ENCODE data around the gene STPG4.
"Not testable (repeated sequence)": the region's sequence is repeated elsewhere in the genome, so short reads cannot be mapped to it uniquely, and the experiment has no call there.

Gene STPG4, protein sequence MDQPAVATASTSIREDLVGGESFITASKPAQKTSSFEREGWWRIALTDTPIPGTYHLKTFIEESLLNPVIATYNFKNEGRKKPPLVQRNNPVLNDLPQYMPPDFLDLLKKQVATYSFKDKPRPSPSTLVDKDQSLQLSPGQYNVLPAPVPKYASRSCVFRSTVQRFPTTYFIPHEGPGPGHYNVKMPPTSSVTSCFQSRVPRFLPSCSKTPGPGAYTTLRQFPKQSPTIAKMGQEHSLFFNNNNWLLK

DNA sequence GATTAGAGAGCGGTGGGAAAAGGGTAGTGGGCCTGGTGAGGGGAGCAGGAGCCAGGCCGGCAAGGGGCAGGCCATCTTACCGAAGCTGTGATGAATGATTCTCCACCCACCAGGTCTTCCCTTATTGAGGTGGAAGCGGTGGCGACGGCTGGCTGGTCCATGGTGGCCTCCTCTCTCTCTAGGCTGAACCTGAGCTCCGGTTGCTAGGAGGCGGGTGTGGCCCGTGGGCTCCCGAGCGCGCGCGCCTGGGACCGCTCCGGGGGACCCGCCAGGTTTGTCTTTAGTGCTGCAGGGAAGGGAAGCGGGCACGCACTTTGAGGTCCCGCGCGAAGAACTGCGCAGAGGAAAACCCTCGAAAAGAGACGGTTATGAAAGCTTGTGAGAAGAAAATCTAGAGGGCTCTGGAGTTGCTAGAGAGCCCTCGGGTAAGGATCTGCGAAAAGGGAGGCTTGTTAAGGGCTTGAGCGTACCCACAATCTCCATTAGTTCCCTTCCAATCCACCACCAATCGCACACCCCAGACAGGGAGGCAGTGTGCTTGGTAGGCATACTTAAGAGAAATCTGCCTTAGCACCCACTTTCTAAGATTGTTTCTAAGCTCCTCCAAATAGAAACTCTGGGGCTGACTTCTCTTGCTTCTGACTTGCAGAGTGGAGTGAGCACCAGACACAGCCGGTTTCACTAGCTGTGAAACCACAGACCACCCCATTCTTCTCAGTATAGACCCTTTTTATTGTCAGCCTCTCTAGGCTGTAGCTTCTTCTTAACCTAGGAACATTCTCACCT, at the start of gene STPG4:
TSS of gene STPG4 (minus strand) at position 218 of the 786 bp plus-strand sequence. CDS start at position 161, 57 bp downstream.
- DNase-seq (ENCODE audit: low spot score) = no peak

DNA sequence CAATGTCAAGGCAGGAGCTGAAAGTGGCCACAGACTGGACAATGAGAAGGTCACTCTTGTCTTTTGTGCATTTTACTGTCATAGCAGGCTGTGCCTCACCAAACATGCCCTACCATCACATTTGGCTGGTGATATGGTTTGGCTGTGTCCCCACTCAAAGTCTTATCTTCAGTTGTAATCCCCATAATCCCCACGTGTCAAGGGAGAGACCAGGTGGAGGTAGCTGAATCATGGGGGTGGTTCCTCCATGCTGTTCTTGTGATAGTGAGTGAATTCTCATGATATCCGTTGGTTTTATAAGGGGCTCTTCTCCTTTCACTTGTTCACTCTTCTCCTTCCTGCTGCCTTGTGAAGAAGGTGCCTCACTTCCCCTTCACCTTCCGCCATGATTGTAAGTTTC, 49.6 kb upstream of the STPG4 start:
- no peak for DNase-seq (ENCODE audit: low spot score)

DNA sequence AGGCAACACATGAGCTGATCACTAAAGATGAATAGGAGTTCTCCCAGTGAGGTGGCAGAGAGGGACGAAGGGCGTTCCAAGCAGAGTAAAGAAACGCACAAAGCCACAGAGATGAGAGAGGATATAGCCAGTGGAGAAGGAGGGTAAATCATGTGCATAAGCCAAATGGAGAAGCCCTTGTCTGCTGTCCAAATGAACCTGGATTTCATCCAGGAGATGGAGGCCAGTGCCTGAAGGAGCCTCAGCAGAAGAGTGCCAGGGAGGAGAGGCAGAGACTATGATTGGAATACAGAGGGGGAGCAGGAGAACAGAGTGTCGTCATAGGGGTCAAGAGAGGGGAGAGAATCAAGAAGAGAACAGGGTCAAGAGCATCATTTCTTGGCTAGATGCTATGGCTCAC, 48.9 kb upstream of the STPG4 start:
- DNase-seq (ENCODE audit: low spot score) = no peak

DNA sequence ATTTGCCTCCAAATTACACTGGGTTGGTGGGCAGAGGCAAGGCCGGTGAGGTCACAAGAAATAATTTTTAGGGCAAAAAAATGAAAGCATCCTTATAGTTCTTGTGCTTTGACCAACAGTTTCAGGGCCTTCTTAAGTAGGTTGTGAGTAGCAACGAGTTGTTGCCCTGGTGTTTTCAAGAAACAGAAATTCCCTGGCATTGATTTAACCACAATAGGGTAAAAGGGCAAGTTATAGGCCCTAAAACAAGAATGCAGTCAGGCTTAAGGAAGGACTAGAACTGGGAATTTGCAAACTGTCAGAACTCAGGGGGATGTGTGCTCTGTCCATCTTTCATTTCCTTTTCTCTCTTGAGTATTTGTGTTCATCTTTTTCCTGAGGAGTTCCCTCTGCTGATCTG, 46.1 kb upstream of the STPG4 start:
- DNase-seq (ENCODE audit: low spot score) = no peak

DNA sequence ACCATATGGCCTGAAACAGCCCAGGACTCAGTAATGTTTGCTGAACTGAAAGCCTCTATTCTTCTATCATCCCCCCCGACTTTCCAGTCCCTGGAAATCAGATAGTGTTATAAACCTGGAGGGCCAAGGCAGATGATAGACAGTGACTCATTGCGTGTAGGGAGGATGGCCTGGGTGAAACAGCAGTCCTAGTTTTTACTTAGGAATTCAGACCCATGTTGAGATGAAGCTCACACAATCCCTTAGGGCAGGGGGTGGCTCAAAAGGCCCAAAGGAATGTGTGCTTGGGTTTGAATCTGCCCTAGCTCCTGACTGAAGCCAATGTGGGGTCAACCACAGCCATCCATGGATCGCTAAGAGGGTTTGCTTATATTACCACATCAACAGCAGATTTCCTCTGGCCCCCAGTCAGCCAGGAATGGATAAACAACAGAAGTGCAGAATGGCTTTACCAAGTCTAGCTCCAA, 43.9 kb upstream of the STPG4 start:
- no peak for DNase-seq (ENCODE audit: low spot score)

DNA sequence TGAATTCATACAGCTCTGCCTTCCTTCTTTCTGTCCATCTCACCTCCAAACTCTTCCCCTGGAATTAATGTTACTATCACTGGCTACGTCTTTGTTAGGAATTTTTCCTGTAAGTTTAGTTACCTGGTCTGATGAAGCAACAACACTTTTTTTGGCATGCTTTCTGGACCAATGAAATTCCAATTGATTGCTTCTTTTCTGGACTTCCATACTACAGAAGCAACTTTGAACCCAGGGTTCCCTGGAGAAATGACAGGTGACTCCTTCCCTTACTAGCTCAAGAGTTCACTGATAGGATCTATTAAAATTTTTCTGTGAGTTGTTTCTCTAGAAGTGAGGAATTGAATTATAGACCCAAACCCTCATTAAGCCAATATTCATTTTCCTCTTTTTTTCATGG, 41.4 kb upstream of the STPG4 start:
- DNase-seq (ENCODE audit: low spot score) = no peak

DNA sequence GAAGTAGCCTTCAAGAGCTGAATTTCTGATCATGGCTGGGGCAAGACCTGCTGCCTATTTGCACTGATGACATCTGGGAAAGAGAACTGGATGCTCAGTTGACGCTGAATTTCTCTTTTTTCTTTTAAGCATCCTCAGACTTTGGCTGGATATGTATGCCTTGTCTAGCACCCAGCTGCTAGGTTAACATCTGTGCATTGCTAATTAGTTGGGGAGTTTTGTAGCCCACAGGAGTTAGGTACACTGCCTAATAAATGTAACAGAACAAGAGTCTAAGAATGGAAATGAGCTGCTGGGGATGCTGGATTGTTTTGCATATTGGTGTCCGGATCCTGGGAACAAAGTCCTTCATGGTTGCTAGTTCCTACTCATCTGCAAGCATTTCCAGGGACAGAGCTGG, 40.9 kb upstream of the STPG4 start:
- DNase-seq (ENCODE audit: low spot score) = no peak

DNA sequence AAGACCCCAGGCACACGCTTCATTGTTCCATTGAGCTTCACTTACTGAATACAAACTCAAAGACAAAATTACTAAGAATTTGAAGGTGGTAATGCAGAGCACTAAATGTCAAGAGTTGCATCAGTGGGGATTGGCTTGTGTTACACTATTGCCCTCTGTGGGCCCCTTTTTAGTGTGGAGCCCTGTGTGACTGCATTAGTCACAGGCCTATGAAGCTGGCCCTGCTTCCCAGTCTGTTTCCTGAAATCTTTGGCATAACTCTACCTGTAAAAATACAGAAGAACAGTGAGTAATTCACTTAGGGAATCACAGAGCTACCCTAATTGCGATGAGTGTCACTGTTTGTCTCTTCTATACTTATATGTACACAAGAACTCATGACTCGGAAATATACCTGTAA, 40.0 kb upstream of the STPG4 start:
- DNase-seq (ENCODE audit: low spot score) = peak; percentile 25

DNA sequence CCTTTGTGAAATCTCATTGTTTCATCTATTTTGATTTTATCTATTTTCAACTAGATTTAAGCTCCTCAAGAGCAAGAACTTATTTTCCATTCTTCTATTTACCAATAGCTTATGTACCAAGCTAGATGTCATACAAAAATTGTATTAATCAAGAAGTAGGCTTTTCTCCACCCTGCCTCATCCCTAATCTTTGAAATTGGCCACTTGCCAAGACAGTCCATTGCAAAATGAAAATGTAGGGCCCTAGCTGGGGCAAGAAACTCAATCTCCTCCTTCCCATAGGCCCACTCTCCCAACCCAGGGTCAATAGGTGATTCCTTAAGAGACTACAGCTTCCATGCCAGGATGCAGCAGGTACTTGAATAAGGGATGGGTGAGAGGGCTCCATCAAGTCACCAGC, 39.3 kb upstream of the STPG4 start:
- no peak for DNase-seq (ENCODE audit: low spot score)

DNA sequence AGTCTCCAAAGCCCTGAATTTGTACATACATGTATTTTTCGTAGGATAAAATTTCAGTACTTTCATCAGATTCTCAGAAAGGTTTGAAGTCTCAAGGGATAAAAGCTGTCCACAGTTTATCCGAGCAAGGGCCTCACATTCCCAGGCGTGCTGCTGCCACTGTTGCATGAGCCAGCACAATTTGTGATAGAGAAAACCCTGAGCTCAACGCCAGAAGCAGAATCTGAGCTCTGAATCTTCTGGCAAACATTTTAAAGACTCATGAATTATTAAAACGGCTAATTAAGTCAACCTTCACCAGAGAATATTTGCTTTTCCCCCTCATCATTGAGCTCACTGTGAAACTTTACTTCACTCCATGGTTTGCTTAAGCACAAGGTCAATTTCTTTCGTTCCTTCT, 38.5 kb upstream of the STPG4 start:
- DNase-seq (ENCODE audit: low spot score) = no peak

DNA sequence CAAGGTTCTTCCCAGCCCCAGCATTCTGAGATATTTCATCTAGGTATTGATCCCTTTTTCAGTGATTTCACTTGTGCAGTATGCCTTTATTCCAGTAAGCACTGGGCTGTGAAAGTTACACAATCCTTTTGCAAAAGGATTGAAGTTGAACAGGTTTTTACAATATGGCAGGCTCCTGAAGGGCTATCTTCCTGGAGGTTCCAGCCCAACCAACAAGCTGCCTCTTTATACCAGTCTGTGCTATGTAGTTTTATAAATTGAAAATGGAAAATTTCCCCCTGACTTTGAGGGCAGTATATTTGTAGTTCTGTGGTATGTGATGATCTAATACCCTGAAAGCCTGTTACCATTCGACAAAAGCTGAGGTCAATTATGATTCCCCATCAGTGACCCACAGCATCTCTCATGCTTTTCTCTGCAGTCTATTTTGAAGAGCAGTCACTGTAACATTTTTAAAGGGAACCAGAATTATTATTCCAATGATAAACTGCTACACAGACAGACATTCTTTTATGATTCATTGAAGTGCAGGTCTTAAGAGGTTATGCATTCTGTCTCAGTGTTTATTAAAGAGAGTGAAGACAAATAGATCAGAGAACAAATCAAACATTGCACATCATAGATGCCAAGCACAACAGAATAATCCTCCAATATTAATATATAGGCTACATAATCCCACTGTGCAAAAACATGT, 35.2 kb upstream of the STPG4 start:
- DNase-seq (ENCODE audit: low spot score) = no peak

DNA sequence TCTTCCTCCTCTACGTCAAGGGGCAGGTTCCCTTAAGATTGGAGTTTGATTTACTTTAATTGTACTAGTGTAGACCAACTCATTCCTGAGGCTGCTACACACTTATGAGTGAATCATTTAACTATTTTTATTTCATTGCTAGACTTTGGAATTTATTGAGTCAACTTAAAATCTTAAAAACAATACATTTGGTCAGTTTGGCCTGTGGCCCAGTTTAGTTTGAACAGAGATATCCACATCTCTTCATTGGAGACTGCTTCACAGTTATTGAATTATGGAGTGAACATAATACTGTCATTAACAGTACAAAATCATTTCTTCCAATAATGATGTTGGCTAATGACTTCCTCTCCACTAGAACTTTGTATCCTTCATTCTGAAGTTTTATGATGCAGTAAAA, 34.5 kb upstream of the STPG4 start:
- no peak for DNase-seq (ENCODE audit: low spot score)

DNA sequence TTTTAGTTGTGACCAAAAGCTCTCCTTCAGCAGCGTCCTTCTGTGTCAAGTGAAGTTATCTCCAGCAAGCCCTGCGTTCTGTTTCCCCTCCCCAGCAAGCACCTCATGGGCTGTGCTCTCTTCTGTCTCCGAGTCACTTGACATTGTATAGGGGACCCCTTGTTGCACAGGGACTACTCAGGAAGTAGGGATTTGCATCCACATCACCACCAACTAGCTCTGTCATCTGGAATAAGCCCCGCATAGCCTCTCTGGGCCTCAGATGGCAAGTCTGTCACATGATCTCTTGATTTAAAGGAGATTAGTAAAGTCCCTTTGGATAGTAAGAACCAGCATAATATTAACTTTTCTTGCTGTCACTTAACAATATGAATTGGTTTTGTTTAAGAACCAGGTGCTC, 32.0 kb upstream of the STPG4 start:
- no peak for DNase-seq (ENCODE audit: low spot score)

DNA sequence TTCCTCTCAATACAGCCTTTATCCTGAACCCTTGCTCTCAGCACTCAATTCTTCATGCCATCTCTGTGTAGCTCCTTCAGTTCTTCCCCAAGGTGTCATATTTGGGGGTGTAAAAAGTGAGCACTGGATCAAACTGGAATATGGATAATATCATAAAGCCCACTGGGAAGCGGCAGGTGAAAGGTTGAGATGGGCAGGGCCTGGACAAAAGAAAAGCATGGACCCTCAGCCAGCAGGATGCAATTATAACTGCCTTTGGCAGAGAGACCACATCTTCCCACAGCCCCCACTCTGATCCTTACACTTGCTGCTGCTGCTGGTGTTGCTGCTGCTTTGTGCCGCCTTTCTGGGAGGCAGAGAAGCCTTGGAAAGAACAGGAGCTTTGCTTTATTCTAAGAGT, 31.2 kb upstream of the STPG4 start:
- no peak for DNase-seq (ENCODE audit: low spot score)

DNA sequence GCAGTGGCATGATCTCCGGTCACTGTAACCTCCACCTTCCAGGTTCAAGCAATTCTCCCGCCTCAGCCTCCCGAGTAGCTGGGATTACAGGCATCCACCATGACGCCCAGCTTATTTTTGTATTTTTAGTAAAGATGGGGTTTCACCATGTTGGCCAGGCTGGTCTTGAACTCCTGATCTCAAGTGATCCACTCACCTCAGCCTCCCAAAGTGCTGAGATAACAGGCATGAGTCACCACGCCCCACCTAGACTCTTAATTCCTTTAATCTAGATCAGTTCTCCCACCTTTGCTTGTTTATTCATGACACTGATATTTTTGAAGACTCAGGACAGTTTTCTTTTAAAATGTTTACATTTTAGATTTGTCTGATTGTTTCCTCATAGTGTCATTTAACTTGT, 30.0 kb upstream of the STPG4 start:
- not testable (repeated sequence) for DNase-seq (ENCODE audit: low spot score)

DNA sequence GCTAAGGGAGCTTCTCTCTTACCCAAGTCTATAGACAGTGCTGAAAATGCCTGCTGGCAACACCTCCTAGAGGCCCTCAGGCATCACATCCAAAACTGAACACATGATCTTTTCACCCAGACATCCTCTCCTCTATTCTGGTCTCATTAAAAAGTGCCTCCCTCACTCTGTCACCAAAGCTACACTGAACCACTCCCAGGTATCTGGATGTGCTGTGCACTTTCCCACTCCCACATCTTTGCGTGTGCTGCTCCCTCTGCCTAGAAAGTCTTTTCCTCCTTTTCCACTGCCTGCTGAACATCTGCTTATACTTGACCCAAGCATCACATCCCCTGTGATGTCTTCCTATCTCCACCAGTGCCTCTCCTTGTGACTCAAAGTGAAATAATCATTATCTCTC, 26.1 kb upstream of the STPG4 start:
- no peak for DNase-seq (ENCODE audit: low spot score)

DNA sequence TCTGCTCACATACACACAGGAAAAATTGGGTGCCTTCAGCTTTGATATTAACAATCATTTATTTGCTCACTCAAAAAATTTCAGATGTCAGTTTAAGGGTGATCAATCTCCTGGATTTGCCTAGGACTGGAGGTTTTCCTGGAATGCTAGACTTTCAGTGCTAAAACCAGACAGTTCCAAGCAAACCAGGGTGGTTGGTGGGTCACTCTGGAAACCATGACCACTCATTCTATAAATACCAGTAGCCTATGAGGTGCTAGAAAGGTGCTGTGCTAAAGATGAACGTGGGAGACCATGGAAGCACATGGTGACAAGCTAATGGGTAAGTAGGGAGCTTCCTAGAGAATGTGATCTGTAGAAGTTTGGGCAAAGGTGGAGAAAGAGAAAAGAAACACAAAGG, 25.4 kb upstream of the STPG4 start:
- DNase-seq (ENCODE audit: low spot score) = no peak

DNA sequence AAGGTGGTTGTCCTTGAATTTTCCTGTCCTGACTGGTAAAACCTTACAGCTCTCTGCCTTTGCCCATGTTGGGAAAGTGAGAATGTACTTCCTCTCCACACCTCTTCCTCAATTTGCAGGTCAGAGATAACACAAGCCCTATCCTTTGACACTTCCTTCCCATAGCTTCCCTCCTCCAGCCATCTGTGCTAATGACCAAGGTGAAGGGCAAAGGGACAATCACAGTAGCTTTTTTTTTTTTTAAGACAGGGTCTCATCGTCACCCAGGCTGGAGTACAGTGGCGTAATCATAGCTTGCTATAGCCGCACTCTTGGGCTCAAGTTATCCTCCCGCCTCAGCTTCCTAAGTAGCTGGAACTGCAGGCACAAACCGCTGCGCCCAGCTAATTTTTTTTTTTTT, 24.3 kb upstream of the STPG4 start:
- DNase-seq (ENCODE audit: low spot score) = no peak

DNA sequence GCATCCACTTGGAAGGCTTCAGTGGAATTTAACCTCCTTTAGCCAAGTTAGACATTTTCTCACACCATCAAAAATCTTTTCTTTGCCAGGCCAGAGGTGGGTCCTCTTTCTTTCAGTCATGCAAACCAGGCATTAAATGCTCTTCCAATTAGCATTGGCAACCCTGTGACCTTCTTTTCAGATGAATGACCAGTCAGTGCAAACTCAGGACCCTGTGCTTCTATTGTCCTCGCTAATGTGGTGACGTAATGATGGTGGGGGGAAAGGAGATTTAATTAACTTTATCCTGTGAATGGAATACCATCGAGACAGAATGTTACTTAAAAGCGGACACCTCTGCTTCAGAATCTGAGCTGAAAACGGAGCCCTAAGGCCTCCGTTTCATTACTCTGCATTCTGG, 23.2 kb upstream of the STPG4 start:
- no peak for DNase-seq (ENCODE audit: low spot score)

DNA sequence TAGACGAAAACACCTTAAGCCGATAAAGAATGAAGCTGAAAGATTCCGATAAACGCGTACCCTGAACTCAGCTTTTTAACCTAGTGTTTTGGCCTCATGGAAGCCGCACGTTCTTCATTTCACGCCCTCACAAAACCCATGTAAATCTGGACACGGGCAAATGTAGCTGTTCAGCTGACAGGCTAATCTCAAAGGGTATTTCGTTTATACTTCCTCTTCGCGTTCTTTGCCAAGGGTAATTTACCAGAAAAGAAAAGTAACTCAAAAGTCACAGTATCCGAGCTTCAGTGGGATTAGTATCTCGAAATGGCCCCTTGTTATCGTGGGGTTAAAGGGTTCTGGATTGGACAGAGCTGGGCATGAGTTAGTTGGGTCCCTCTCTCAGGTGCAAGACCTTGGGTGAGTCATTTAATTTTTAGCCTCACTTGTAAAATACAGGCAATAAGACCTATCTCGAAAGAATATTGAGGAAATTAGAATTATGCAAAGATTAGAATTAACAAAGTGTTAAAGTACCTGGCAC, 22.0 kb upstream of the STPG4 start:
- DNase-seq (ENCODE audit: low spot score) = no peak

DNA sequence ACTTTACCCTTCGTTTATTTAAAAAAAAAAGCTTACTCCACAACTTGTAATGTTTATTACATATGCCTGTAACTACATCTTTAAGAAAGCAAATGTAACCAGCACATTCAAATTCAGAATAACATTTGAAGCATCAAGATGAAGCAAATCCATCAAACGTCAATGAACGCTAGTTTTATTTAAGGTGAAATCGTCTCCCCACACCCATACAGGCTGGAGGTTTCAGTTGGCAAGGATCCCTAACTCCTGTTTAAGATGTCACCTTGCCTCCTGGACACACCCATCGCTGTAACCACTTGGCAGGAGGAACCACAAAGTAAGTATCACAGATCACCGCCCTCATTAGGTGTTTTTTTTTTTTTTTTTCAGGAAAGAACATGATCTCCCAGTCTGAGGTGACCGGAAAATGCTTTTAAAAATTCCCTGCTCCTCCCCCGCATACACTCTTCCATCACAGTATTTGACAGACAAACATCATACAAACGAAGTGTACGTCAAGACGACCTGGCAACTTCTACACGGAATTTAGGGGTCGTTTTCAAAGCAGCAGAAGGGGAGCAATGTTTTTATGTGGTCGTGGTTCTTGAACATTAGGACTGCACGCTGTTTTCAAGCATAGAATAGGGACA, 19.7 kb upstream of the STPG4 start:
- peak; percentile 74 for DNase-seq (ENCODE audit: low spot score)

DNA sequence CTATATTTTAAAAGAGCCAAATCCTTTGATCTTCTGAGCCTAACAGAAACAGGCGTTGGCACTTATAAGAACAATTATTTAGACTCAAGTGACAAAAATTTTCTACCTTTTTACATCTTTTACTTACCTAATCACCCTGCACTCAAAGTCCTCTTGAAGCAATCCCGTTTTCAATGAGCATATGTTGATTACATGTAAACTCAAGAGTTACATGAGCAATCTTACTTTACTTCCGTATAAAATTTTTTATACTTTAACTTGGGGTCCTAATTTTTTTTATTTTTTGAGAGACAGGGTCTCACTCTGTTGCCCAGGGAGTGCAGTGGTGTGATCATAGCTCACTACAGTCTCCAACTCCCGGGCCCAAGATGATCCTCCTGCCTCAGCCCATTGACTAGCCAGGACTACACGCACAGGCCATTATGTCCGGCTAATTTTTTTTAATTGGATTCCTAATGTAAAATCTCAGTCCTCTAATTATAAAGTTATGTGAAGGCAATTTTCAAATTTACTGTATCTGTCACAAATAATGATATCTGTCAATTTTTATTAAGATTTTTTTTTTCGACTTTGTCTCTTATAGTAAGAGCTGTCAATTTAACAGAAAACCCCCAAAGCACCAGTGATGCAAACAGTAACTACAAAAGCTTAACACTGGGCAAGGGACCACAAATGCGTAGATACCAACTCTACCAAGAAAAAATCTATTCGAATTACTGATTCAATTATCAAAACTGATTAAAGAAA, 19.1 kb upstream of the STPG4 start:
- peak; percentile 30 for DNase-seq (ENCODE audit: low spot score)
